Liver (tissue), 9 donors: ENCODE results near the gene KIF3C. TPM values are rescaled to one million over a fixed set of nuclear protein-coding genes. Genes with fewer than 3 reads are reported as not detected.

Experiments used
- DNase-seq: peaks from one replicate; pipeline ENCODE4 v3.0.0-alpha.2; 2017; ENCODE audit warnings: low spot score
- H3K27ac ChIP-seq, 2 donors: one replicate each; pipeline ENCODE4 v1.7.0; 2013; ENCODE audit warnings: inconsistent platforms in 2 of 2, low read length in 2 of 2, control low read depth in 1 of 2, low read depth in 1 of 2, mild to moderate bottlenecking in 1 of 2
- H3K27me3 ChIP-seq, 4 donors: one replicate each; pipeline versions ENCODE4 v1.6.1 to v1.7.0; 2013; ENCODE audit warnings: low read length in 3 of 4, inconsistent platforms in 1 of 4, mild to moderate bottlenecking in 1 of 4, moderate library complexity in 1 of 4; ENCODE audit not compliant: control insufficient read depth in 4 of 4, insufficient read depth in 4 of 4
- H3K36me3 ChIP-seq, 4 donors: one replicate each; pipeline versions ENCODE4 v1.6.1 to v1.7.0; 2013; ENCODE audit warnings: low read length in 3 of 4, mild to moderate bottlenecking in 3 of 4, low read depth in 1 of 4, moderate library complexity in 1 of 4; ENCODE audit not compliant: control insufficient read depth in 4 of 4, insufficient read depth in 3 of 4
- H3K4me1 ChIP-seq, 4 donors: one replicate each; pipeline versions ENCODE4 v1.6.1 to v1.7.0; 2013; ENCODE audit warnings: low read length in 3 of 4, mild to moderate bottlenecking in 3 of 4, moderate library complexity in 1 of 4; ENCODE audit not compliant: control insufficient read depth in 4 of 4, insufficient read depth in 4 of 4
- H3K4me3 ChIP-seq, 3 donors: one replicate each; pipeline versions ENCODE4 v1.6.1 to v1.7.0; 2013; ENCODE audit warnings: low read length in 3 of 3, control low read depth in 1 of 3, low read depth in 1 of 3, mild to moderate bottlenecking in 1 of 3
- H3K9ac ChIP-seq, 2 donors: one replicate each; pipeline ENCODE4 v1.7.0; 2013; ENCODE audit warnings: low read length in 2 of 2, mild to moderate bottlenecking in 2 of 2, moderate library complexity in 2 of 2, control low read depth in 1 of 2, low read depth in 1 of 2
- H3K9me3 ChIP-seq, 4 donors: one replicate each; pipeline versions ENCODE4 v1.6.1 to v1.7.0; 2013; ENCODE audit warnings: low read length in 3 of 4; ENCODE audit not compliant: control insufficient read depth in 4 of 4
- ATF3 ChIP-seq: IDR thresholded peaks from 2 replicates; pipeline ENCODE4 v1.6.1; 2016; ENCODE audit warnings: antibody characterized with exemption
- FOXA1 ChIP-seq: IDR thresholded peaks from 2 replicates; pipeline ENCODE4 v1.6.1; 2016; ENCODE audit warnings: antibody characterized with exemption
- HNF4A ChIP-seq, 2 donors: conservative IDR thresholded peaks; 2 replicates each; pipeline ENCODE4 v1.6.1; 2016; ENCODE audit warnings: antibody characterized with exemption in 2 of 2, mild to moderate bottlenecking in 2 of 2
- JUND ChIP-seq, 2 donors: IDR thresholded peaks; 2 replicates each; pipeline ENCODE4 v1.6.1; 2016; ENCODE audit warnings: antibody characterized with exemption in 2 of 2
- NR2F2 ChIP-seq: IDR thresholded peaks from 2 replicates; pipeline ENCODE4 v1.6.1; 2016; ENCODE audit warnings: antibody characterized with exemption
- REST ChIP-seq: IDR thresholded peaks from 2 replicates; pipeline ENCODE4 v1.6.1; 2016; ENCODE audit warnings: antibody characterized with exemption, mild to moderate bottlenecking
- TAF1 ChIP-seq: conservative IDR thresholded peaks from 2 replicates; pipeline ENCODE4 v1.6.1; 2016; ENCODE audit warnings: antibody characterized with exemption, mild to moderate bottlenecking
- YY1 ChIP-seq: IDR thresholded peaks from 2 replicates; pipeline ENCODE4 v1.6.1; 2016; ENCODE audit warnings: antibody characterized with exemption, mild to moderate bottlenecking
- WGBS: extraction: QIAGEN DNeasy Blood & Tissue Kit; methylation state at CpG from one replicate; pipeline ENCODE4 v1.1.7; 2013; 5-methylcytosine and 5-hydroxymethylcytosine counted together
- polyA plus RNA-seq, 2 donors: library from polyadenylated mRNA; stranded (reverse) in 1 of 2; unstranded in 1 of 2; fragments of 200-250 nt in 1 of 2; fragments of >200 nt in 1 of 2; fragmentation: Nextera tagmentation in 1 of 2; extraction: Ambion mirVana in 1 of 2; gene quantifications; one replicate each; pipeline versions ENCODE4 v1.2.1 to v1.2.3, GENCODE V29; 2013 to 2015
- total RNA-seq, 2 donors: library from RNA; depleted of rRNA; stranded (reverse); fragments of >200 nt; gene quantifications; one replicate each; pipeline ENCODE4 v1.2.3, GENCODE V29; 2014
- TF ChIP-seq, protein P1 (sequence below): IDR thresholded peaks from 2 replicates; pipeline ENCODE4 v1.6.1; 2016; ENCODE audit warnings: antibody characterized with exemption
- TF ChIP-seq, protein P2 (sequence below): fragments of 150-350 bp; IDR thresholded peaks from 2 replicates; pipeline ENCODE4 v1.5.1; 2017; ENCODE audit warnings: improper control_type of control experiment, low read depth, low read length; ENCODE audit not compliant: missing input control
- TF ChIP-seq, protein P3 (sequence below): IDR thresholded peaks from 2 replicates; pipeline ENCODE4 v1.6.1; 2016; ENCODE audit warnings: antibody characterized with exemption
- donor health status: healthy.
- donor health status: healthy.
- donor health status: healthy.
- donor health status: healthy.
- donor health status: healthy.

The KIF3C gene
- total and polyA plus RNA-seq, 4 donors = 0.26 to 0.93 (median 0.67) TPM

GRCh38 chr2:25929789-25930473 lies 52.4 kb downstream of the KIF3C start:
- Histone ChIP-seq H3K9ac (no peak overlapping the region), H3K36me3 (no peaks in the 10 kb centered on the region), H3K27me3 (no peaks in the 10 kb centered on the region), H3K9me3 (no peaks in the 10 kb centered on the region), H3K27ac (no peak overlapping the region), H3K4me3 (no peak overlapping the region), H3K4me1 (no peaks in the 10 kb centered on the region)
- DNase-seq = no peak
- TF ChIP-seq JUND (IDR thresholded peaks at IDR 0.05) = no peak
- TF ChIP-seq, protein P1, sequence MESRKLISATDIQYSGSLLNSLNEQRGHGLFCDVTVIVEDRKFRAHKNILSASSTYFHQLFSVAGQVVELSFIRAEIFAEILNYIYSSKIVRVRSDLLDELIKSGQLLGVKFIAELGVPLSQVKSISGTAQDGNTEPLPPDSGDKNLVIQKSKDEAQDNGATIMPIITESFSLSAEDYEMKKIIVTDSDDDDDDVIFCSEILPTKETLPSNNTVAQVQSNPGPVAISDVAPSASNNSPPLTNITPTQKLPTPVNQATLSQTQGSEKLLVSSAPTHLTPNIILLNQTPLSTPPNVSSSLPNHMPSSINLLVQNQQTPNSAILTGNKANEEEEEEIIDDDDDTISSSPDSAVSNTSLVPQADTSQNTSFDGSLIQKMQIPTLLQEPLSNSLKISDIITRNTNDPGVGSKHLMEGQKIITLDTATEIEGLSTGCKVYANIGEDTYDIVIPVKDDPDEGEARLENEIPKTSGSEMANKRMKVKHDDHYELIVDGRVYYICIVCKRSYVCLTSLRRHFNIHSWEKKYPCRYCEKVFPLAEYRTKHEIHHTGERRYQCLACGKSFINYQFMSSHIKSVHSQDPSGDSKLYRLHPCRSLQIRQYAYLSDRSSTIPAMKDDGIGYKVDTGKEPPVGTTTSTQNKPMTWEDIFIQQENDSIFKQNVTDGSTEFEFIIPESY = no peak
- no peak for TF ChIP-seq ATF3
- TF ChIP-seq HNF4A (conservative IDR thresholded peaks at IDR 0.05) = no peak
- no peak for TF ChIP-seq TAF1
- no peak for TF ChIP-seq YY1
- no peak for TF ChIP-seq NR2F2
- TF ChIP-seq, protein P2, sequence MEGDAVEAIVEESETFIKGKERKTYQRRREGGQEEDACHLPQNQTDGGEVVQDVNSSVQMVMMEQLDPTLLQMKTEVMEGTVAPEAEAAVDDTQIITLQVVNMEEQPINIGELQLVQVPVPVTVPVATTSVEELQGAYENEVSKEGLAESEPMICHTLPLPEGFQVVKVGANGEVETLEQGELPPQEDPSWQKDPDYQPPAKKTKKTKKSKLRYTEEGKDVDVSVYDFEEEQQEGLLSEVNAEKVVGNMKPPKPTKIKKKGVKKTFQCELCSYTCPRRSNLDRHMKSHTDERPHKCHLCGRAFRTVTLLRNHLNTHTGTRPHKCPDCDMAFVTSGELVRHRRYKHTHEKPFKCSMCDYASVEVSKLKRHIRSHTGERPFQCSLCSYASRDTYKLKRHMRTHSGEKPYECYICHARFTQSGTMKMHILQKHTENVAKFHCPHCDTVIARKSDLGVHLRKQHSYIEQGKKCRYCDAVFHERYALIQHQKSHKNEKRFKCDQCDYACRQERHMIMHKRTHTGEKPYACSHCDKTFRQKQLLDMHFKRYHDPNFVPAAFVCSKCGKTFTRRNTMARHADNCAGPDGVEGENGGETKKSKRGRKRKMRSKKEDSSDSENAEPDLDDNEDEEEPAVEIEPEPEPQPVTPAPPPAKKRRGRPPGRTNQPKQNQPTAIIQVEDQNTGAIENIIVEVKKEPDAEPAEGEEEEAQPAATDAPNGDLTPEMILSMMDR = no peak
- TF ChIP-seq REST = no peak
- TF ChIP-seq, protein P3, sequence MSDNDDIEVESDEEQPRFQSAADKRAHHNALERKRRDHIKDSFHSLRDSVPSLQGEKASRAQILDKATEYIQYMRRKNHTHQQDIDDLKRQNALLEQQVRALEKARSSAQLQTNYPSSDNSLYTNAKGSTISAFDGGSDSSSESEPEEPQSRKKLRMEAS = no peak
- WGBS = 95% methylated on average over 14 of the region's 14 CpGs

- H3K4me1 ChIP-seq = no peaks in the 10 kb centered on the region
- H3K27me3 ChIP-seq = no peaks in the 10 kb centered on the region
- no peak overlapping the region for H3K27ac ChIP-seq
- H3K9ac ChIP-seq = no peak overlapping the region
- TF ChIP-seq REST (no peak), ATF3 (no peak), FOXA1 (no peak), NR2F2 (no peak), JUND (IDR thresholded peaks at IDR 0.05) (no peak)
- TF ChIP-seq, protein P2 = no peak
- H3K9me3 ChIP-seq = no peaks in the 10 kb centered on the region
- no peaks in the 10 kb centered on the region for H3K36me3 ChIP-seq
- H3K4me3 ChIP-seq = no peak overlapping the region
- 96% methylated on average over 18 of the region's 18 CpGs for WGBS
- DNase-seq = no peak
Observed at GRCh38 chr2:25928668-25929067, 53.6 kb downstream of the KIF3C start.
